Natural killer cell (primary cell): Measurements from ENCODE around the gene ZNF276. TPM values are rescaled to one million over a fixed set of nuclear protein-coding genes. Genes with fewer than 3 reads are reported as not detected.

ENCODE experiments used
- ATAC-seq, 3 donors: fragments of 150-1000 bp in 2 of 3; fragments of 200-7000 bp in 1 of 3; cut with Tn5 transposase; 1 replicate in 1 of 3; 2 replicates in 2 of 3; pipeline ENCODE4 v1.10.0; 2021; ENCODE audit warnings: mild to moderate bottlenecking in 2 of 3, moderate library complexity in 2 of 3
- DNase-seq, 2 donors: peaks; one replicate each; pipeline versions ENCODE4 v3.0.0 to v3.0.0-alpha.2; 2013 to 2021; ENCODE audit warnings: mixed read lengths in 1 of 2
- H3K27ac ChIP-seq: one replicate; pipeline ENCODE4 v1.5.1; 2013; ENCODE audit warnings: mild to moderate bottlenecking, low read length
- H3K27me3 ChIP-seq: one replicate; pipeline ENCODE4 v1.6.1; 2013; ENCODE audit warnings: low read length; ENCODE audit not compliant: control insufficient read depth, insufficient read depth
- H3K36me3 ChIP-seq: one replicate; pipeline ENCODE4 v1.6.1; 2013; ENCODE audit warnings: low read length; ENCODE audit not compliant: control insufficient read depth, insufficient read depth
- H3K4me1 ChIP-seq: one replicate; pipeline ENCODE4 v1.6.1; 2013; ENCODE audit warnings: low read length; ENCODE audit not compliant: control insufficient read depth, insufficient read depth
- H3K4me3 ChIP-seq: one replicate; pipeline ENCODE4 v1.5.1; 2013; ENCODE audit warnings: low read length
- H3K9me3 ChIP-seq: one replicate; pipeline ENCODE4 v1.6.1; 2013; ENCODE audit warnings: low read length; ENCODE audit not compliant: control insufficient read depth, insufficient read depth
- H3K27ac Mint-ChIP-seq, 2 donors: one replicate each; pipeline ENCODE4 v1.8.0; 2022; ENCODE audit warnings: mild to moderate bottlenecking in 2 of 2, mixed read lengths in 2 of 2, moderate library complexity in 1 of 2
- H3K27me3 Mint-ChIP-seq, 2 donors: one replicate each; pipeline ENCODE4 v1.8.0; 2022; ENCODE audit warnings: low read depth in 2 of 2, mixed read lengths in 2 of 2
- H3K36me3 Mint-ChIP-seq: one replicate; pipeline ENCODE4 v1.8.0; 2022; ENCODE audit warnings: mixed read lengths
- H3K4me1 Mint-ChIP-seq, 2 donors: one replicate each; pipeline ENCODE4 v1.8.0; 2022; ENCODE audit warnings: mixed read lengths in 2 of 2
- H3K4me3 Mint-ChIP-seq: one replicate; pipeline ENCODE4 v1.8.0; 2022; ENCODE audit warnings: mild to moderate bottlenecking, moderate library complexity, mixed read lengths
- H3K9me3 Mint-ChIP-seq, 2 donors: one replicate each; pipeline ENCODE4 v1.8.0; 2022; ENCODE audit warnings: mixed read lengths in 2 of 2
- WGBS: methylation state at CpG from one replicate; pipeline ENCODE4 v1.1.7; 2013; ENCODE audit warnings: missing lambda C conversion rate; ENCODE audit not compliant: insufficient coverage; 5-methylcytosine and 5-hydroxymethylcytosine counted together
- intact Hi-C: fragments of 100-400 bp; cut with micrococcal nuclease; formaldehyde crosslinking; loops from one replicate; pipeline ENCODE4 v1.14.2; 2022
- total RNA-seq, 4 donors: library from RNA; stranded (reverse); fragments of 120-200 nt in 1 of 4; gene quantifications; one replicate each; pipeline versions ENCODE4 v1.2.3 to v1.2.4, GENCODE V29; 2013 to 2022
- TF ChIP-seq, protein P1 (sequence below): fragments of 200-600 bp; IDR thresholded peaks from one replicate; pipeline ENCODE4 v1.8.0; 2022; ENCODE audit warnings: antibody characterized with exemption

ZNF276 gene
- total RNA-seq, 3 donors from 2014 or later (not counting 1 experiment from before 2014, with no cell fraction given), result 146 to 206 (median 186) TPM

DNA sequence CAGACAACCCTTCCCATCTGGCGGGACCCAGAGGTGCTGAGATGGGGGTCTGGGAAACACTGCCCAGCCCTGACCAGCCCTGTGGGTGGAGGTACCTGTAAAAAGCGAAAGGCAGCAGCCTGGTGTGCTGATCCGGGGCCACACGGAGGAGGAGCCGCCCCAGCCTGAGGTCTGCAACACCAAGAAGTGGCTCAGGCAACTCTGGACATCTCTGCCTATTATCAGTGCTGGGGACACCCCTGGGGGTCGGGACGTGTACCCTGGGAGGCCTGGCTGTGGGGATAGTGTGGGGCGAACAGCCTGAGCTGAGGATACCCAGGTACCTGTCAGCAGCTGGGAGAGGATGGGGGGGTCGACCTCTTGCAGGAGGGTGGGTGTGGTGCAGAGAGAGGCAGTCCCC, 18.0 kb downstream of the ZNF276 start:
- Mint-ChIP-seq H3K9me3 (no peaks in the 10 kb centered on the region), H3K4me1 (peaks cover 27 to 37% of the 10 kb centered on the region in 2 donors), H3K27ac (peak overlapping the region; percentile 76 to 88), H3K4me3 (no peak overlapping the region), H3K36me3 (no peaks in the 10 kb centered on the region), H3K27me3 (no peaks in the 10 kb centered on the region)
- Histone ChIP-seq H3K4me1 (peaks cover 43% of the 10 kb centered on the region), H3K36me3 (peaks cover 68% of the 10 kb centered on the region), H3K4me3 (no peak overlapping the region), H3K27ac (no peak overlapping the region), H3K9me3 (no peaks in the 10 kb centered on the region), H3K27me3 (no peaks in the 10 kb centered on the region)
- TF ChIP-seq, protein P1, sequence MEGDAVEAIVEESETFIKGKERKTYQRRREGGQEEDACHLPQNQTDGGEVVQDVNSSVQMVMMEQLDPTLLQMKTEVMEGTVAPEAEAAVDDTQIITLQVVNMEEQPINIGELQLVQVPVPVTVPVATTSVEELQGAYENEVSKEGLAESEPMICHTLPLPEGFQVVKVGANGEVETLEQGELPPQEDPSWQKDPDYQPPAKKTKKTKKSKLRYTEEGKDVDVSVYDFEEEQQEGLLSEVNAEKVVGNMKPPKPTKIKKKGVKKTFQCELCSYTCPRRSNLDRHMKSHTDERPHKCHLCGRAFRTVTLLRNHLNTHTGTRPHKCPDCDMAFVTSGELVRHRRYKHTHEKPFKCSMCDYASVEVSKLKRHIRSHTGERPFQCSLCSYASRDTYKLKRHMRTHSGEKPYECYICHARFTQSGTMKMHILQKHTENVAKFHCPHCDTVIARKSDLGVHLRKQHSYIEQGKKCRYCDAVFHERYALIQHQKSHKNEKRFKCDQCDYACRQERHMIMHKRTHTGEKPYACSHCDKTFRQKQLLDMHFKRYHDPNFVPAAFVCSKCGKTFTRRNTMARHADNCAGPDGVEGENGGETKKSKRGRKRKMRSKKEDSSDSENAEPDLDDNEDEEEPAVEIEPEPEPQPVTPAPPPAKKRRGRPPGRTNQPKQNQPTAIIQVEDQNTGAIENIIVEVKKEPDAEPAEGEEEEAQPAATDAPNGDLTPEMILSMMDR, result no peak
- WGBS, result 91% methylated on average over 9 of the region's 9 CpGs
- ATAC-seq (no peak), DNase-seq (no peak)
- intact Hi-C loops, result no loop called here

DNA sequence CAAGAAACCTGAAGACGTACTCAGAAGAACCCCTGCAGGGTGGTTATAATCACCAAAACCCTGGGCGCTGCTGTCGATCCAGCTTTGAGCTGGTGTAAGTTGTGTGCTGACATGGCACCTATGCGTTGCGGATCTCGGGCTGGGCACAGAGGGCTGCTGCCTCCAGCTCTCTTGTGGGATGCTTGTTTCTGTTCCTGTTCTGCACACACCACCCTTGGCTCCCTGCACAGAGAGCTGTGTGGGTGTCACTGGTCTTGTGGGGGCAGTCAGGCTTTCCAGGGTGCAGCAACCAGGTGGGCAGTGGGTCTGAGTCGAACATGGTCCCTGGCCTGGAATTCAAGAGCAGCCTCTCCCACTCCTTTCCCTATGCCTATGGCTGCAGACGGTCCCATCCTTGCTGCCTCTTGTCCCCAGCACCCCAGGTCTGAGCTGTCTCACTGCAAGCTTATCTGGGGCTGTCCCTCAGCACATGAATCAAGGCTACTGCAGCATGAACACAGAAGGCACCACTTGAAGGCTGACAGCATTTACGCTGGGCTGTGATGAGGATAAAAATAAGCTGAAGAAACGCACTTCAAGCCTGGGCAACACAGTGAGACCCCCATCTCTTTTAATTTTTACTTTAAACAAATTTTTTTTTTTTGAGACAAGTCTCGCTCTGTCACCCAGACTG, 20.1 kb downstream of the ZNF276 start:
- WGBS, result 82% methylated on average over 11 of the region's 11 CpGs
- no peak overlapping the region for H3K4me3 Mint-ChIP-seq
- peak overlapping the region; percentile 44 to 65 for H3K27ac Mint-ChIP-seq
- Histone ChIP-seq H3K4me1 (peaks cover 35% of the 10 kb centered on the region), H3K9me3 (no peaks in the 10 kb centered on the region), H3K36me3 (peaks cover 61% of the 10 kb centered on the region), H3K4me3 (no peak overlapping the region), H3K27me3 (no peaks in the 10 kb centered on the region), H3K27ac (no peak overlapping the region)
- peaks cover 27 to 35% of the 10 kb centered on the region in 2 donors for H3K4me1 Mint-ChIP-seq
- no peaks in the 10 kb centered on the region for H3K36me3 Mint-ChIP-seq
- TF ChIP-seq, protein P1, result no peak
- ATAC-seq, result no peak
- no peaks in the 10 kb centered on the region for H3K9me3 Mint-ChIP-seq
- no peak for DNase-seq
- intact Hi-C loops, result no loop called here
- H3K27me3 Mint-ChIP-seq, result no peaks in the 10 kb centered on the region

DNA sequence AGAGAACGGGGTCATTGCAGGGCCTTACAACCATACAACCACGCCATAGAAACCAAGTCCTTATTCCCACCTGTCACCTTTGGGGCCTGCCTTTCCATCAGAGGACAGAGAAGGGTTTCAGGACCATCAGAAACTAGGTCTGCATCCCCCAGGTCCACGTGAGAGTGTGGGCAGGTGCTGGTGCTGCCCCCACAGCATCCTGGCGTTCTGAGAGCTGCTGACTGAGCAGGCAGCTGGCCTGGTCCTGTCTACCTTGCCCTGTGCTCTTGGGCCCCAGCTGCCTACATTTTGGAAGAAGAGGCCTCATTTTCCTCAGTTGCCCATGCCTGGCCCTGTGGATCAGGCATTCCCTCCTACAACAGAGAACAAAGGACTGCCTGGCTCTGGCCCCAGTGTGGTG, 21.6 kb downstream of the ZNF276 start:
- intact Hi-C loops, result no loop called here
- peaks cover 20% of the 10 kb centered on the region for H3K4me1 ChIP-seq
- H3K4me3 ChIP-seq, result no peak overlapping the region
- Mint-ChIP-seq H3K4me1 (peaks cover 13 to 25% of the 10 kb centered on the region in 2 donors), H3K27ac (peak overlapping the region; percentile 59 to 67), H3K4me3 (no peak overlapping the region), H3K9me3 (no peaks in the 10 kb centered on the region), H3K36me3 (no peaks in the 10 kb centered on the region), H3K27me3 (no peaks in the 10 kb centered on the region)
- H3K9me3 ChIP-seq, result no peaks in the 10 kb centered on the region
- peaks cover 56% of the 10 kb centered on the region for H3K36me3 ChIP-seq
- H3K27me3 ChIP-seq, result no peaks in the 10 kb centered on the region
- WGBS, result 58% methylated on average over 4 of the region's 4 CpGs
- peak in 1 of 3 donors; percentile 17 for ATAC-seq
- TF ChIP-seq, protein P1, result no peak
- DNase-seq, result no peak
- H3K27ac ChIP-seq, result peak overlapping the region; percentile 6

DNA sequence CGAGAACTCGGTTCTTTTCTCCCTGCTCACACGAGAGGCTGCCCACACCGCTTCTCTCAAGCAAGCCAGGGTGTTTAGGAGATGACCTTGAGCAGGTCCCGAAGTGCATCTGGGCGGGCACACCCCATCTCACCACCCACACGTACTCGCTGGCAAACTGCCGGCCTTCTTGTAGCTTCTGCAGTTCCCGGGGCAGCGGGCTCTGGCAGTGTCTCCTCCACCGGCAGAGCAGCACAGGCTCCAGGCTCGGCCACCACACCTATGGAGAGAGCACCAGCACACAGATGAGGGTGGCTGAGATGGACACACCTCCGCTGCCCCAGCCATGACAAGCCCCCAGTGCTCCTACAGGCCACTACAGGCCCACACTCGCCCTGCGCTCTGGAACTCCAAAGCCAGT, 23.5 kb downstream of the ZNF276 start:
- Histone ChIP-seq H3K27ac (no peak overlapping the region), H3K9me3 (no peaks in the 10 kb centered on the region), H3K36me3 (peaks cover 51% of the 10 kb centered on the region), H3K27me3 (no peaks in the 10 kb centered on the region), H3K4me3 (no peak overlapping the region), H3K4me1 (peaks cover 9% of the 10 kb centered on the region)
- H3K36me3 Mint-ChIP-seq, result no peaks in the 10 kb centered on the region
- peaks cover 0 to 16% of the 10 kb centered on the region in 2 donors for H3K4me1 Mint-ChIP-seq
- DNase-seq (no peak), ATAC-seq (peak in 1 of 3 donors; percentile 6)
- no peak overlapping the region for H3K4me3 Mint-ChIP-seq
- intact Hi-C loops, result no loop called here
- no peaks in the 10 kb centered on the region for H3K9me3 Mint-ChIP-seq
- TF ChIP-seq, protein P1, result no peak
- H3K27ac Mint-ChIP-seq, result peak overlapping the region; percentile 42 to 70
- H3K27me3 Mint-ChIP-seq, result no peaks in the 10 kb centered on the region
- 95% methylated on average over 16 of the region's 16 CpGs for WGBS
